K562 (cell line): ENCODE measurements around the gene RNF166. TPM values are rescaled to one million over a fixed set of nuclear protein-coding genes. Genes with fewer than 3 reads are reported as not detected.

Source experiments
- ATAC-seq: fragments of 200-7000 bp; cut with Tn5 transposase; 3 replicates; pipeline ENCODE4 v1.9.1; 2020; ENCODE audit warnings: moderate library complexity
- BruUV-seq: library from RNA; stranded (reverse); fragments of 400-500 nt; replicated peaks from 2 replicates; lab custom pipeline; 2021; lab: Mats Ljungman, UMichigan
- CTCF ChIA-PET: fragments of 300-600 bp; formaldehyde crosslinking; extraction: SDS; loops from one replicate; lab custom pipeline; 2021; ENCODE audit warnings: low intra/inter-chr PET ratio; lab: Yijun Ruan, JAX
- POLR2A ChIA-PET: fragments of 300-600, 350-650 bp; sonication (Branson Sonifier 250); formaldehyde crosslinking; extraction: SDS; loops from one replicate; lab custom pipeline; 2021; ENCODE audit warnings: antibody characterized with exemption, inconsistent platforms; lab: Yijun Ruan, JAX
- DNase-seq, 4 experiments: peaks; one replicate each; pipeline versions ENCODE4 v3.0.0 to v3.0.0-alpha.2; 2011 to 2018; ENCODE audit warnings: low spot score in 3 of 4, mixed read lengths in 3 of 4; ENCODE audit errors: extremely low read depth in 1 of 4
- FAIRE-seq: peaks from 2 replicates; lab custom pipeline; 2011; peaks lifted over from hg19 to GRCh38; lab: Jason Lieb, UNC
- H2AFZ ChIP-seq: 2 replicates; pipeline ENCODE4 v1.6.0; 2011; ENCODE audit warnings: low read depth, low read length, control low read depth, inconsistent platforms
- H3K27ac ChIP-seq: fragments of 200-600 bp; 3 replicates; pipeline ENCODE4 v1.8.0; 2011; ENCODE audit warnings: low read depth, mild to moderate bottlenecking, control low read depth, inconsistent platforms, low read length, moderate library complexity, mixed read lengths; ENCODE audit errors: extremely low read depth
- H3K27me3 ChIP-seq, 2 experiments: fragments of 300-600 bp in 1 of 2; 2 replicates in 1 of 2; 3 replicates in 1 of 2; pipeline versions ENCODE4 v1.6.0 to v1.8.0; 2011; ENCODE audit warnings: inconsistent platforms in 2 of 2, low read length in 2 of 2, mild to moderate bottlenecking in 1 of 2, mixed read lengths in 1 of 2, moderate library complexity in 1 of 2; ENCODE audit not compliant: control insufficient read depth in 2 of 2, insufficient read depth in 2 of 2
- H3K36me3 ChIP-seq: fragments of 300-600 bp; 3 replicates; pipeline ENCODE4 v1.8.0; 2011; ENCODE audit warnings: mild to moderate bottlenecking, low read length, inconsistent platforms; ENCODE audit not compliant: control insufficient read depth, insufficient read depth
- H3K4me1 ChIP-seq, 2 experiments: fragments of 200-600 bp in 1 of 2; replicated peaks in 1 of 2; 2 replicates in 1 of 2; 3 replicates in 1 of 2; pipeline versions ENCODE4 v1.5.1 to v1.8.0; 2011; ENCODE audit warnings: inconsistent platforms in 2 of 2, low read length in 2 of 2, mild to moderate bottlenecking in 1 of 2, mixed read lengths in 1 of 2, moderate library complexity in 1 of 2; ENCODE audit not compliant: control insufficient read depth in 2 of 2, insufficient read depth in 2 of 2
- H3K4me2 ChIP-seq: 2 replicates; pipeline ENCODE4 v1.6.1; 2011; ENCODE audit warnings: low read length, control low read depth, inconsistent platforms, mixed read lengths; ENCODE audit not compliant: insufficient read depth
- H3K4me3 ChIP-seq: fragments of 200-600 bp; sonication (generic), shearing (Covaris generic); 2 replicates; pipeline ENCODE4 v1.5.1; 2016; ENCODE audit warnings: control low read depth, inconsistent platforms
- H3K79me2 ChIP-seq: fragments of 200-600 bp; 3 replicates; pipeline ENCODE4 v1.8.0; 2011; ENCODE audit warnings: low read length, inconsistent platforms; ENCODE audit not compliant: control insufficient read depth, insufficient read depth
- H3K9ac ChIP-seq, 2 experiments: 2 replicates each; pipeline versions ENCODE4 v1.6.0 to v1.6.1; 2011; ENCODE audit warnings: low read depth in 2 of 2, low read length in 2 of 2, control low read depth in 1 of 2, inconsistent platforms in 1 of 2, mild to moderate bottlenecking in 1 of 2, mixed read lengths in 1 of 2; ENCODE audit not compliant: insufficient read depth in 1 of 2
- H3K9me1 ChIP-seq: one replicate; pipeline ENCODE4 v1.6.0; 2011; ENCODE audit warnings: inconsistent platforms, mild to moderate bottlenecking, low read length, moderate library complexity; ENCODE audit not compliant: control insufficient read depth, insufficient read depth
- H3K9me3 ChIP-seq: replicated peaks from 2 replicates; pipeline ENCODE4 v1.5.1; 2011; ENCODE audit warnings: low read depth, low read length, inconsistent platforms; ENCODE audit not compliant: control insufficient read depth, insufficient read depth
- H4K20me1 ChIP-seq: replicated peaks from 2 replicates; pipeline ENCODE4 v1.6.1; 2011; ENCODE audit warnings: low read length, inconsistent platforms, mixed read lengths; ENCODE audit not compliant: control insufficient read depth, insufficient read depth
- BMI1 ChIP-seq: fragments of 150-350 bp; IDR thresholded peaks from 2 replicates; pipeline ENCODE4 v1.6.1; 2014; ENCODE audit warnings: low read length
- FOXO4 ChIP-seq: fragments of 450-650 bp; formaldehyde crosslinking; IDR thresholded peaks from 2 replicates; pipeline ENCODE4 v1.4.0; 2020; ENCODE audit warnings: mild to moderate bottlenecking, moderate library complexity
- KLF13 ChIP-seq: fragments of 450-650 bp; IDR thresholded peaks from 2 replicates; pipeline ENCODE4 v1.6.1; 2016; ENCODE audit warnings: missing genetic modification characterization, low read depth, mild to moderate bottlenecking, missing compliant biosample characterization, moderate library complexity, borderline replicate concordance
- MAX ChIP-seq: sonication (generic); formaldehyde crosslinking; IDR thresholded peaks from 2 replicates; pipeline ENCODE4 v1.9.0; 2022; ENCODE audit warnings: mild to moderate bottlenecking, missing genetic modification reagents
- RBFOX2 ChIP-seq: fragments of 200-400 bp; formaldehyde crosslinking; IDR thresholded peaks from 2 replicates; pipeline ENCODE4 v1.6.1; 2017; ENCODE audit warnings: low read depth, mild to moderate bottlenecking, low read length, moderate library complexity
- RBM14 ChIP-seq: fragments of 200-400 bp; formaldehyde crosslinking; IDR thresholded peaks from 2 replicates; pipeline ENCODE4 v1.6.1; 2018; ENCODE audit warnings: low read depth, mild to moderate bottlenecking, low read length, moderate library complexity, borderline replicate concordance; ENCODE audit not compliant: insufficient read depth
- TFAM ChIP-seq: fragments of 250-450 bp; sonication (Bioruptor Pico); conservative IDR thresholded peaks from 2 replicates; pipeline ENCODE4 v1.5.0; 2021; ENCODE audit warnings: mild to moderate bottlenecking, moderate library complexity
- WGBS: fragments of 100-300 bp; shearing (Covaris generic); methylation state at CpG from one replicate; pipeline ENCODE4 v1.1.6; 2016; ENCODE audit warnings: low coverage, mixed read lengths; ENCODE audit not compliant: insufficient coverage; ENCODE audit errors: missing lambda C conversion rate; 5-methylcytosine and 5-hydroxymethylcytosine counted together
- in situ Hi-C: fragments of 300-500 bp; cut with MboI; formaldehyde crosslinking; loops from 4 replicates; pipeline ENCODE4 v1.15.0; 2018; ENCODE audit warnings: inconsistent platforms, mixed read lengths
- intact Hi-C: fragments of 100-400 bp; cut with micrococcal nuclease; formaldehyde crosslinking; loops from 2 replicates; pipeline ENCODE4 v1.14.2; 2022
- polyA plus RNA-seq, 8 experiments: library from polyadenylated mRNA; depleted of rRNA in 4 of 8; stranded (reverse) in 5 of 8; unstranded in 3 of 8; fragments of >200 nt; fragmentation: Nextera tagmentation in 2 of 8; fragmentation: Illumina TruSeq in 1 of 8; extraction: Ambion mirVana in 2 of 8; extraction: Trizol in 1 of 8; gene quantifications; 2 replicates each; pipeline versions ENCODE4 v1.2.1 to v1.2.3, GENCODE V29; 2011 to 2014; ENCODE audit warnings: inconsistent platforms in 1 of 8, missing spikeins in 1 of 8
- total RNA-seq, 7 experiments: library from RNA; depleted of rRNA in 6 of 7; stranded (reverse); fragments of >200 nt in 6 of 7; fragmentation: Illumina TruSeq in 2 of 7; extraction: Trizol in 2 of 7; gene quantifications; 2 replicates each; pipeline versions ENCODE4 v1.2.1 to v1.2.3, GENCODE V29; 2011 to 2021; ENCODE audit warnings: low replicate concordance in 1 of 7

RNF166 gene
- total and polyA plus RNA-seq, 9 of the 15 experiments (the other 6 are each of a cell fraction or from before 2014, with no cell fraction given): 0.56 to 60.3 (median 19.5) TPM

- TF ChIP-seq TFAM (CRISPR knock-in tag) (no peak), RBFOX2 (0 out of 2 replicates have a peak, but pooled peaks have one; percentile 2), KLF13 (tag) (no peak)
- FAIRE-seq: no peak
- in situ Hi-C loops: no loop called here
- BruUV-seq: no TSS peak
- no peak for DNase-seq
- ATAC-seq: no peak
- H3K4me3 ChIP-seq: no peak overlapping the region
- POLR2A ChIA-PET: interaction anchor here (0.7 to 1.0 kb wide), 3 partner anchors 9 to 181 kb away, joined by 3 read pairs; no protein-coding TSS in a partner anchor
- peak overlapping the region in 1 of 2 experiments; percentile 20; a peak in 1 of 4 replicates for H3K9ac ChIP-seq
- no peaks in the 10 kb centered on the region for H3K9me1 ChIP-seq
- H3K27ac ChIP-seq: no peak overlapping the region
- no peaks in the 10 kb centered on the region for H3K9me3 ChIP-seq
- H3K27me3 ChIP-seq: no peaks in the 10 kb centered on the region
- H3K36me3 ChIP-seq: peaks cover 54% of the 10 kb centered on the region; the same call in 1 of the 3 replicates
- peaks cover 14 to 85% of the 10 kb centered on the region in 2 experiments for H3K4me1 ChIP-seq
- WGBS: 80% methylated on average over 13 of the region's 14 CpGs
- peaks cover 5% of the 10 kb centered on the region for H3K79me2 ChIP-seq
- no peak overlapping the region for H2AFZ ChIP-seq
- no peak overlapping the region for H3K4me2 ChIP-seq
- CTCF ChIA-PET: no interaction called here
- H4K20me1 ChIP-seq: no peaks in the 10 kb centered on the region
- intact Hi-C loops: no loop called here
Measured at GRCh38 chr16:88696441-88696840, 9.8 kb downstream of the RNF166 start.

- POLR2A ChIA-PET: interaction anchor here (0.6 to 1.0 kb wide), 4 partner anchors 9 to 181 kb away, joined by 3 read pairs; no protein-coding TSS in a partner anchor
- 80% methylated on average over 7 of the region's 7 CpGs for WGBS
- FAIRE-seq (peak; percentile 6), DNase-seq (no peak), ATAC-seq (no peak)
- Histone ChIP-seq H4K20me1 (no peaks in the 10 kb centered on the region), H3K27me3 (no peaks in the 10 kb centered on the region), H3K79me2 (no peaks in the 10 kb centered on the region), H3K9me3 (no peaks in the 10 kb centered on the region), H3K27ac (no peak overlapping the region), H3K36me3 (peaks cover 48% of the 10 kb centered on the region; the same call in 1 of the 3 replicates), H3K4me3 (no peak overlapping the region), H3K9me1 (no peaks in the 10 kb centered on the region), H3K4me1 (peaks cover 9 to 85% of the 10 kb centered on the region in 2 experiments; a peak in 4 of 5 replicates), H3K4me2 (no peak overlapping the region), H2AFZ (no peak overlapping the region), H3K9ac (no peak overlapping the region; a peak in 1 of 4 replicates)
- no peak for TF ChIP-seq BMI1
- TF ChIP-seq RBM14: no peak
- TF ChIP-seq FOXO4 (CRISPR knock-in tag): no peak
- peak; percentile 42; the same call in 1 of the 2 replicates for TF ChIP-seq MAX
- intact Hi-C loops: no loop called here
- in situ Hi-C loops: no loop called here
- CTCF ChIA-PET: no interaction called here
- no TSS peak for BruUV-seq
Measured at GRCh38 chr16:88695753-88696152, 10.5 kb downstream of the RNF166 start.
